HEK293T (cell line): ENCODE measurements around the gene TMEM260.

ENCODE experiments used
- CTCF ChIA-PET: fragments of 350-600 bp; formaldehyde crosslinking; extraction: SDS; loops from one replicate; lab custom pipeline; 2021; ENCODE audit warnings: antibody characterized with exemption, inconsistent platforms; lab: Yijun Ruan, JAX
- POLR2A ChIA-PET: fragments of 350-600 bp; formaldehyde crosslinking; extraction: SDS; loops from one replicate; lab custom pipeline; 2020; ENCODE audit warnings: antibody characterized with exemption, inconsistent platforms; lab: Yijun Ruan, JAX
- DNase-seq: peaks from one replicate; pipeline ENCODE4 v3.0.0; 2012; ENCODE audit warnings: mixed read lengths; ENCODE audit errors: extremely low spot score
- ARNT ChIP-seq: fragments of 450-650 bp; IDR thresholded peaks from 2 replicates; pipeline ENCODE4 v1.6.1; 2017; ENCODE audit warnings: mild to moderate bottlenecking
- BHLHE40 ChIP-seq: fragments of 450-650 bp; IDR thresholded peaks from 2 replicates; pipeline ENCODE4 v1.6.1; 2016; ENCODE audit warnings: mild to moderate bottlenecking, moderate library complexity, borderline replicate concordance
- CTBP1 ChIP-seq: fragments of 450-650 bp; IDR thresholded peaks from 2 replicates; pipeline ENCODE4 v1.6.1; 2016; ENCODE audit warnings: borderline replicate concordance
- ELF4 ChIP-seq: fragments of 450-650 bp; IDR thresholded peaks from 2 replicates; pipeline ENCODE4 v1.6.1; 2017; ENCODE audit warnings: antibody characterized with exemption
- FOXA1 ChIP-seq: fragments of 450-650 bp; IDR thresholded peaks from 2 replicates; pipeline ENCODE4 v1.6.1; 2016; ENCODE audit warnings: mild to moderate bottlenecking
- FOXK2 ChIP-seq: fragments of 450-650 bp; IDR thresholded peaks from 2 replicates; pipeline ENCODE4 v1.6.1; 2016; ENCODE audit warnings: mild to moderate bottlenecking
- FOXM1 ChIP-seq: fragments of 450-650 bp; IDR thresholded peaks from 2 replicates; pipeline ENCODE4 v1.6.1; 2017; ENCODE audit warnings: mild to moderate bottlenecking, borderline replicate concordance
- HDGF ChIP-seq: fragments of 450-650 bp; IDR thresholded peaks from 2 replicates; pipeline ENCODE4 v1.6.1; 2017; ENCODE audit warnings: antibody characterized with exemption, borderline replicate concordance
- L3MBTL2 ChIP-seq: fragments of 450-650 bp; conservative IDR thresholded peaks from 2 replicates; pipeline ENCODE4 v1.6.1; 2016; ENCODE audit warnings: mild to moderate bottlenecking
- LEF1 ChIP-seq: fragments of 450-650 bp; IDR thresholded peaks from 2 replicates; pipeline ENCODE4 v1.6.1; 2017; ENCODE audit warnings: mild to moderate bottlenecking, borderline replicate concordance
- NFRKB ChIP-seq: fragments of 450-650 bp; IDR thresholded peaks from 2 replicates; pipeline ENCODE4 v1.6.1; 2016; ENCODE audit warnings: mild to moderate bottlenecking, moderate library complexity
- SP1 ChIP-seq: fragments of 450-650 bp; IDR thresholded peaks from 2 replicates; pipeline ENCODE4 v1.6.1; 2017
- SUZ12 ChIP-seq: fragments of 450-650 bp; IDR thresholded peaks from 2 replicates; pipeline ENCODE4 v1.6.1; 2016; ENCODE audit warnings: mild to moderate bottlenecking
- TARDBP ChIP-seq: fragments of 450-650 bp; IDR thresholded peaks from 2 replicates; pipeline ENCODE4 v1.6.1; 2016
- ZNF384 ChIP-seq: fragments of 450-650 bp; IDR thresholded peaks from 2 replicates; pipeline ENCODE4 v1.6.1; 2016
- TF ChIP-seq, protein P1 (sequence below): fragments of 450-650 bp; IDR thresholded peaks from 2 replicates; pipeline ENCODE4 v1.6.1; 2016

TMEM260 gene

DNA sequence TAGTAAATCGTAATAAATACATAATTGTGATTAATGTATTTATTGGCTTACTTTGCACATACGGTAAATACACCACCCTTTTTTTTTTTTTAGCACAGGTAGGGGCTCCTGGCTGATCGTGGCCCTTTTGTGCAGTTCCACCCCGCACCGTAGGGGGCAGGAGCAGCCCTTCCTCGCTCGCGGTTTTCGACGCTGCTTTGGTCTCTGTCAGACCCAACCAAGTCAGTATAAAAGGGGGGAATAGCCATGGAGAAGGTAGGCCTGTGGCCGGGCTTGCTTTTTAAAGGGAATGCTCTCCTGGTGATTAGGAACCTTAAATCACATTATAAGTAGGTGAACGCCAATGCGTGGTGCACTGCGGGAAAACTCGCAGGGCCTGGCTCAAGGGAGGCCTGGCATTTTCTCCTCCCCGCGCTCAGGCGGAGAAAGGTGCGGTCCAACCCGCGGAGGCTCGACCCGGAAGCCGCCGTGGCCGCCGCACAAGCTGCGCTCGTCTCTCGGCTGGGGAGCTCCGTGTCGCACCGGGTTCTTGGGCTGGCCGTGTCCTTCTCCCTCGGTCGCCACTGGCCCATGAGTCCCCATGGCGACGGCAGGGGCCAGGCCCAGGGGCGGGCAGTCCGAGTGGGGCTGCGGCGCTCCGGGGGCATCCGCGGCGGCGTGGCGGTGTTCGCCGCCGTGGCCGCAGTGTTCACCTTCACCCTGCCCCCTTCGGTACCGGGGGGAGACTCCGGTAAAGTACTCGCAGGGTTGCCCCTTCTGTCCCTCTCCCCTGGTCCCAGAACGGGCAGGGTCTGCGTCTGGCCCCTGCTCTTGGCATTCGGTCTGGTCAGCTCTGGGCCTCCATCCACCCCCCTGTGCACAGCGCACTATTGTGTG lies at the start of gene TMEM260:
Gene TMEM260, plus strand, starts transcription at position 454 of the 876 bp plus-strand sequence. Its CDS starts 117 bp downstream, at position 571.
- peak; percentile 87 for DNase-seq
- TF ChIP-seq L3MBTL2 (no peak), FOXM1 (peak; percentile 51; the same call in 1 of the 2 replicates), ZNF384 (peak; percentile 95), ELF4 (peak; percentile 96), NFRKB (no peak), HDGF (no peak), BHLHE40 (peak; percentile 87)
- ChIA-PET POLR2A (interaction anchor here (1.0 to 1.7 kb wide), 5 partner anchors 9 to 48 kb away, joined by 3 to 17 read pairs (median 5); no protein-coding TSS in a partner anchor), CTCF (interaction anchor here (0.6 to 1.2 kb wide), 3 partner anchors 14 to 603 kb away, joined by 3 to 5 read pairs (median 5); no protein-coding TSS in a partner anchor)

DNA sequence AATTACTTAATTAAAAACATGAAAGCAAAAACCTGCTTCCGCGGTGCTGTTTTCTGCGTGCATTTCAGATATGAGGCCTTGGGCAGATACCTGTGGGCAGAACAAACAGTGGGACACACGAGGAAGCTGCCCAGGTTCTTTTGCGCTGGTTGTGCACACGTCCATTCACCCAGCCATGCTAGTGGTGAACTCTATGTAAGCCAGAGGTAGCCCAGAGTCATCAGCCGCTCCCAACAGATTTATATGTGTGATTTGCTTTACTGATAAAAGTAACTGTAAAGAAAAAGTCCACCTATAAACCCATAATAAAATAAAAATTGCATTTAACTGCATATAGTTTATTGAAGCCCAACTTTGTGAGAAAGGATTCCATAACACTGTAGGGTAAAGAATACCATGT lies 47.1 kb upstream of the TMEM260 start:
- ChIA-PET CTCF (no interaction called here), POLR2A (no interaction called here)

DNA sequence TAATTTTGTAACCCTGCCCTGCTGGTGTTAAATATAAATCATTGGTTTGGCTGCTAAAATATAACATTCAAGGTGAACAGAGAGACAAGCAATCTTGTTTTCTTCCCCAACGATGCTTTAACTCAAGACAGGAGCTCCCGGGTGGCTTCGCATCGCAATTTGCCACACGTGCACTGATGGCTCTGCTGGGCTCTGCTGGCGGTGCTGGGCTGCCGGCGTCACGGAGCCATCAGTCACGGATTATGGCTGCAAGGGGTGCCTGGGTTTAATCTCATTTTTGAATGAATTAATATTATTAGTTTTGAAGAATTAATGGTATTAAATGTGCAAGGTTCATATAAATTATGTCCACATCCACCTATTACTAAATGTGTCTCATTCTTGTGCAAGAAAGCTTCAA lies 44.9 kb upstream of the TMEM260 start:
- ChIA-PET CTCF (no interaction called here), POLR2A (no interaction called here)
- no peak for DNase-seq
- TF ChIP-seq ELF4 (no peak), SUZ12 (no peak), CTBP1 (no peak)

More for the DNA sequence above, 47.1 kb upstream of the TMEM260 start:
- DNase-seq, result no peak
- TF ChIP-seq ARNT, result no peak
- no peak for TF ChIP-seq FOXA1
- no peak for TF ChIP-seq FOXM1
- no peak for TF ChIP-seq BHLHE40
- TF ChIP-seq SUZ12, result no peak
- TF ChIP-seq LEF1, result no peak
- no peak for TF ChIP-seq FOXK2
- no peak for TF ChIP-seq TARDBP
- TF ChIP-seq HDGF, result no peak
- TF ChIP-seq CTBP1, result no peak
- TF ChIP-seq SP1, result no peak
- no peak for TF ChIP-seq L3MBTL2
- no peak for TF ChIP-seq NFRKB
- TF ChIP-seq, protein P1, sequence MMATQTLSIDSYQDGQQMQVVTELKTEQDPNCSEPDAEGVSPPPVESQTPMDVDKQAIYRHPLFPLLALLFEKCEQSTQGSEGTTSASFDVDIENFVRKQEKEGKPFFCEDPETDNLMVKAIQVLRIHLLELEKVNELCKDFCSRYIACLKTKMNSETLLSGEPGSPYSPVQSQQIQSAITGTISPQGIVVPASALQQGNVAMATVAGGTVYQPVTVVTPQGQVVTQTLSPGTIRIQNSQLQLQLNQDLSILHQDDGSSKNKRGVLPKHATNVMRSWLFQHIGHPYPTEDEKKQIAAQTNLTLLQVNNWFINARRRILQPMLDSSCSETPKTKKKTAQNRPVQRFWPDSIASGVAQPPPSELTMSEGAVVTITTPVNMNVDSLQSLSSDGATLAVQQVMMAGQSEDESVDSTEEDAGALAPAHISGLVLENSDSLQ, result no peak
- no peak for TF ChIP-seq ELF4
- TF ChIP-seq ZNF384, result no peak

DNA sequence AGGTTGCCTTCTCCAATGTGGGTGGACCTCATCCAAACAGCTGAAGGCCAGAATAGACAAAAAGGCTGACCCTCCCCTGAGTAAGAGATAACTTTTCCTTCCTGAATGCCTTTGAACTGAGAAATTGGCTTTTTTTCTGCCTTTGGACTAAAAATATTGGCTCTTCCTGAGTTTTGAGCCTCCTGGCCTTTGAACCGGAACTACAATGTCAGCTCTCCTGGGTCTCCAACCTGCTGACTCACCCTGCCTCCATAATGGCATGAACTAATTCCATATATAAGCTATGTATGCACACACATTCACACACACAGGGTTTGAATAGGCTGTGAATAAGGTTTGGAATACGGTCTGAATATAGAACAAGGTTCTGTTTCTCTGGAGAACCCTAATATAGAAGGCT lies 39.7 kb upstream of the TMEM260 start:
- CTCF ChIA-PET, result no interaction called here

DNA sequence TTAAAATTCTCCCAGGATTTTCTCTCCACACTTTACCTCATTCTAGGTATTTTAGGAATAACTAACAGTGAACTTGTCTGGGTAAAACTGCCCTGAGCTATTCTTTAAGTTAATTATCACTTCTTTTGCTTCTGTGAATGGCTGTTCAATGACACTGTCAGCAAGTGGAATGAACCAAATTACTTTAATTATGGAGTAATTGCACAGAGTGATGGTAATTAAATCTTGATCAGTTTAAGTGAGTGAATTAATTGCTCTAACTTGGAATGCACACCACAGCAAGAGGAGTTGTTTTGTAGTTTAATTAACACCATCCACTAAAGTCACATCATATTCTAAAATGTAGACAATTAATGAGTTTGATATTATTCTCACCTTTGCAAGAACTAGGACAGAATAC lies 36.2 kb upstream of the TMEM260 start:
- POLR2A ChIA-PET, result no interaction called here
- DNase-seq, result no peak
- TF ChIP-seq TARDBP (no peak), SUZ12 (no peak), SP1 (no peak), FOXK2 (no peak), ARNT (no peak), FOXA1 (no peak), CTBP1 (no peak), BHLHE40 (no peak), HDGF (no peak), L3MBTL2 (no peak), FOXM1 (no peak), ZNF384 (no peak), NFRKB (no peak)
- TF ChIP-seq, protein P1, result no peak
- CTCF ChIA-PET, result no interaction called here

More for the DNA sequence above, 39.7 kb upstream of the TMEM260 start:
- TF ChIP-seq SP1 (no peak), ZNF384 (no peak), LEF1 (no peak), CTBP1 (no peak)
- POLR2A ChIA-PET, result no interaction called here
- DNase-seq, result no peak

DNA sequence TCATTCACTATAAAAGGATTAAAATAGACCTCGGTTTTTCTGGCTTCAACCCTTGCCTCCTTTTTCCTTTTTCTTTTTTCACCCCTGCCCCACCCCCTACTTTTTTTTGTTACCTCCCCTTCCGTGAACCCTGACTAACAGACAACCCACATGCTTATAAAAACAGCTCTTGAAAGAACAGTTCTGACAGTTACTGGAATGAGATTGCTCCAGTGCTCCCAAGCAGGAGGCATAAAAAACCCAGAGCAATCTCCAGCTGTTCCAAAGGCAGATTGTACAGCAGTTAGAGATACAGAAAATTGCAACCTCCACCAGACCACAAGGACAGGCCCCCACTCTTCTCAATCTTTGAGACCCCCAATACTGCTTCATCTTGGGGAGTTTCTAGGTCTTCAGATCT lies 29.9 kb upstream of the TMEM260 start:
- no peak for TF ChIP-seq FOXK2
- TF ChIP-seq TARDBP, result no peak
- no peak for TF ChIP-seq SUZ12
- no peak for TF ChIP-seq FOXA1
- TF ChIP-seq NFRKB, result no peak
- TF ChIP-seq LEF1, result no peak
- TF ChIP-seq, protein P1, result no peak
- no peak for TF ChIP-seq CTBP1
- no peak for TF ChIP-seq ARNT
- TF ChIP-seq L3MBTL2, result no peak
- no peak for TF ChIP-seq HDGF
- TF ChIP-seq ELF4, result no peak
- TF ChIP-seq BHLHE40, result no peak
- TF ChIP-seq ZNF384, result no peak
- no peak for TF ChIP-seq SP1
- POLR2A ChIA-PET, result no interaction called here
- no peak for DNase-seq
- CTCF ChIA-PET, result no interaction called here
